D341Med (cell line): ENCODE measurements around the gene CHN1.

Experiments used
- DNase-seq: peaks from one replicate; pipeline ENCODE4 v3.0.0; 2012; ENCODE audit warnings: low spot score

Gene CHN1

GRCh38 chr2:174786066-174786725 lies 219.0 kb downstream of the CHN1 start:
- no peak for DNase-seq

GRCh38 chr2:174785481-174785880 lies 219.7 kb downstream of the CHN1 start:
- DNase-seq = no peak

- DNase-seq = no peak
Measured at GRCh38 chr2:174784909-174785308, 220.3 kb downstream of the CHN1 start.

GRCh38 chr2:174784316-174784715 lies 220.9 kb downstream of the CHN1 start:
- DNase-seq = no peak

- DNase-seq = no peak
Measured at GRCh38 chr2:174781996-174782395, 223.2 kb downstream of the CHN1 start.

GRCh38 chr2:174781298-174781697 lies 223.9 kb downstream of the CHN1 start:
- DNase-seq = no peak

- no peak for DNase-seq
Measured at GRCh38 chr2:174780856-174781255, 224.3 kb downstream of the CHN1 start.

- no peak for DNase-seq
Measured at GRCh38 chr2:174780191-174780840, 224.9 kb downstream of the CHN1 start.

- DNase-seq = no peak
Measured at GRCh38 chr2:174779361-174779928, 225.7 kb downstream of the CHN1 start.

- no peak for DNase-seq
Measured at GRCh38 chr2:174778085-174778981, 226.8 kb downstream of the CHN1 start.

GRCh38 chr2:174777347-174778084 lies 227.7 kb downstream of the CHN1 start:
- DNase-seq = no peak

- no peak for DNase-seq
Measured at GRCh38 chr2:174776675-174777074, 228.5 kb downstream of the CHN1 start.

GRCh38 chr2:174776223-174776622 lies 229.0 kb downstream of the CHN1 start:
- no peak for DNase-seq

- no peak for DNase-seq
Measured at GRCh38 chr2:174775571-174775980, 229.6 kb downstream of the CHN1 start.

- no peak for DNase-seq
Measured at GRCh38 chr2:174774886-174775285, 230.3 kb downstream of the CHN1 start.

- no peak for DNase-seq
Measured at GRCh38 chr2:174773215-174773614, 232.0 kb downstream of the CHN1 start.

- DNase-seq = no peak
Measured at GRCh38 chr2:174772472-174772801, 232.7 kb downstream of the CHN1 start.

GRCh38 chr2:174771631-174772471 lies 233.3 kb downstream of the CHN1 start:
- DNase-seq = peak; percentile 73

GRCh38 chr2:174771136-174771535 lies 234.0 kb downstream of the CHN1 start:
- no peak for DNase-seq

- no peak for DNase-seq
Measured at GRCh38 chr2:174768557-174768956, 236.6 kb downstream of the CHN1 start.

- DNase-seq = no peak
Measured at GRCh38 chr2:174766271-174766670, 238.9 kb downstream of the CHN1 start.
